AG09319 (cell line): ENCODE measurements around the gene DNAH14.

Experiments
- DNase-seq: peaks from one replicate; pipeline ENCODE4 v3.0.0-alpha.2; 2010; ENCODE audit warnings: low read depth; ENCODE audit errors: extremely low read depth
- CTCF ChIP-seq: IDR thresholded peaks from 2 replicates; pipeline ENCODE4 v1.5.1; 2011; ENCODE audit warnings: low read depth, mild to moderate bottlenecking, inconsistent platforms, low read length, moderate library complexity

DNAH14 gene

GRCh38 chr1:225042263-225042662 is 112.8 kb downstream of the DNAH14 start:
- no peak for TF ChIP-seq CTCF
- DNase-seq: no peak

GRCh38 chr1:225044258-225044657 is 114.8 kb downstream of the DNAH14 start:
- TF ChIP-seq CTCF: no peak
- no peak for DNase-seq

- no peak for TF ChIP-seq CTCF
- no peak for DNase-seq
Measured at GRCh38 chr1:225049594-225049993, 120.1 kb downstream of the DNAH14 start.

- DNase-seq: no peak
- no peak for TF ChIP-seq CTCF
Measured at GRCh38 chr1:225063722-225064121, 134.2 kb downstream of the DNAH14 start.

- DNase-seq: no peak
- no peak for TF ChIP-seq CTCF
Measured at GRCh38 chr1:225070972-225071371, 141.5 kb downstream of the DNAH14 start.

- DNase-seq: no peak
- no peak for TF ChIP-seq CTCF
Measured at GRCh38 chr1:225097175-225097574, 167.7 kb downstream of the DNAH14 start.

GRCh38 chr1:225111000-225111399 is 181.5 kb downstream of the DNAH14 start:
- no peak for DNase-seq
- no peak for TF ChIP-seq CTCF
